Chondrocyte (in vitro differentiated cells): ENCODE results near the gene GJC1. TPM values are rescaled to one million over a fixed set of nuclear protein-coding genes. Genes with fewer than 3 reads are reported as not detected.
A peak's percentile ranks its signal among the peaks of the same experiment; 100 is the strongest.

Experiments used
- DNase-seq: peaks from one replicate; pipeline ENCODE4 v3.0.0; 2021; ENCODE audit warnings: mixed read lengths, low spot score
- H3K27ac Mint-ChIP-seq: one replicate; pipeline ENCODE4 v1.8.0; 2021; ENCODE audit warnings: mild to moderate bottlenecking, moderate library complexity, mixed read lengths; ENCODE audit not compliant: unreplicated experiment
- H3K27me3 Mint-ChIP-seq: 2 replicates; pipeline ENCODE4 v1.8.0; 2021; ENCODE audit warnings: low read depth, mixed read lengths
- H3K36me3 Mint-ChIP-seq: 2 replicates; pipeline ENCODE4 v1.8.0; 2021; ENCODE audit warnings: low read depth, mixed read lengths
- H3K4me1 Mint-ChIP-seq: 2 replicates; pipeline ENCODE4 v1.8.0; 2021; ENCODE audit warnings: low read depth, mild to moderate bottlenecking, mixed read lengths
- H3K4me3 Mint-ChIP-seq: one replicate; pipeline ENCODE4 v1.8.0; 2021; ENCODE audit warnings: mild to moderate bottlenecking, moderate library complexity, mixed read lengths; ENCODE audit not compliant: unreplicated experiment
- H3K9me3 Mint-ChIP-seq: 2 replicates; pipeline ENCODE4 v1.8.0; 2021; ENCODE audit warnings: low read depth, mixed read lengths
- total RNA-seq: library from RNA; stranded (reverse); gene quantifications from 3 replicates; pipeline ENCODE4 v1.2.1, GENCODE V29; 2021
- TF ChIP-seq, protein P1 (sequence below): fragments of 200-600 bp; sonication (generic); IDR thresholded peaks from 2 replicates; pipeline ENCODE4 v1.5.0; 2021; ENCODE audit warnings: antibody characterized with exemption, mild to moderate bottlenecking, moderate library complexity

GJC1 gene
- total RNA-seq, 1 donor from 2014 or later, result 50.5 TPM

DNA sequence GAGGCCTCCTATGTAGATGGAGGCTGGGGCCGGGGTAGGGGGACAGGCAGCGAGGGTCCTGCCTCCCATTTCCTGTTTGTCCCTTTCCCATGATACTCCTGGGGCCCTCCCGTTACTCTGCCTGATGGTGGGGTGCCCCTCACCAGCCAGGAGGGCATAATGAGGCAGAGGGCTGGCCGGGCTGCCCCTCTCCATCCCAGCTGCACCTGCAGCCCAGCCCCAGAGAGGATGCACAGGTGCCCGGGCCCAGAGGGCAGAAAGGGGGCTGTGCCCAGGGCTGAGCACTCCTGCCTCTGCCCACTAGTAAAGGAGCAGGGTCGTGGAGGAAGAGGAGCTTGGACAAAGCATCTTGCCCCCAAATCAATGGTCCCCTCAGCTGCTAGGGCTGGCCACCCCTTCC, 60.9 kb downstream of the GJC1 start:
- no peak overlapping the region for H3K4me3 Mint-ChIP-seq

DNA sequence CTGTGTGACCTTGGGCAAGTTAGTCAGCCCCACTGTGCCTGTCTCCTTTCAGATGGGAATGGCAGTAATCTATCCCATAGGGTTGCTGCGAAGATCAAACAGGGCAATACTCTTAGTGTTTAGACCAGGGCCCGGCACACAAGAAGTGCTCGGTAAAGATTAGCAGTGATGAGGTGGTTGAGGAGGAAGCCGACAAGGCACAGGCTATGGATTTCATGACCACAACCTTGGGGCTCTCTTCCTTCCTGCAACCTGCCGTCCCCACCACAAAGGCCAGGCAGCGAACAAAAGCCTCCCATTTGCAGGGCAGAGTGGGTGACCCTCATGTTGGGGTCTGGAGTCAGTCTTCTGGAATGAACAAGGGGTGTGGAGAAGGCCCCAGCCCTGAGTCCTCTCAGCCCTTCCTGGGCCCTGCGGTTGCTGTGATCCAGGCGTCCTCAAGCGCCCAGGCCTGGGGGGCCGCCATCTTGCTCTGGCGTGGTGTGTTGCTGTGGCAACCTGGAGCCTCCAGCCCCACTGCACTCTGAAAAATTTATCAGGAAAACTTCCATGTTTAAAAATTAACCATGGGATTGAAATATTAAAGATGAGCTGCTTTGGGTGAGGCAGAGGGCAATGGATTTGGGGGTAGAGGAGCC, 61.5 kb downstream of the GJC1 start:
- Mint-ChIP-seq H3K4me1 (no peaks in the 10 kb centered on the region), H3K27ac (no peak overlapping the region), H3K36me3 (no peaks in the 10 kb centered on the region), H3K9me3 (no peaks in the 10 kb centered on the region), H3K4me3 (no peak overlapping the region), H3K27me3 (peaks cover 3% of the 10 kb centered on the region)
- TF ChIP-seq, protein P1, sequence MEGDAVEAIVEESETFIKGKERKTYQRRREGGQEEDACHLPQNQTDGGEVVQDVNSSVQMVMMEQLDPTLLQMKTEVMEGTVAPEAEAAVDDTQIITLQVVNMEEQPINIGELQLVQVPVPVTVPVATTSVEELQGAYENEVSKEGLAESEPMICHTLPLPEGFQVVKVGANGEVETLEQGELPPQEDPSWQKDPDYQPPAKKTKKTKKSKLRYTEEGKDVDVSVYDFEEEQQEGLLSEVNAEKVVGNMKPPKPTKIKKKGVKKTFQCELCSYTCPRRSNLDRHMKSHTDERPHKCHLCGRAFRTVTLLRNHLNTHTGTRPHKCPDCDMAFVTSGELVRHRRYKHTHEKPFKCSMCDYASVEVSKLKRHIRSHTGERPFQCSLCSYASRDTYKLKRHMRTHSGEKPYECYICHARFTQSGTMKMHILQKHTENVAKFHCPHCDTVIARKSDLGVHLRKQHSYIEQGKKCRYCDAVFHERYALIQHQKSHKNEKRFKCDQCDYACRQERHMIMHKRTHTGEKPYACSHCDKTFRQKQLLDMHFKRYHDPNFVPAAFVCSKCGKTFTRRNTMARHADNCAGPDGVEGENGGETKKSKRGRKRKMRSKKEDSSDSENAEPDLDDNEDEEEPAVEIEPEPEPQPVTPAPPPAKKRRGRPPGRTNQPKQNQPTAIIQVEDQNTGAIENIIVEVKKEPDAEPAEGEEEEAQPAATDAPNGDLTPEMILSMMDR, result no peak
- peak; percentile 66 for DNase-seq

More for the DNA sequence above, 60.9 kb downstream of the GJC1 start:
- DNase-seq, result no peak
- Mint-ChIP-seq H3K4me1 (no peaks in the 10 kb centered on the region), H3K27ac (no peak overlapping the region), H3K9me3 (no peaks in the 10 kb centered on the region), H3K36me3 (no peaks in the 10 kb centered on the region), H3K27me3 (peaks cover 3% of the 10 kb centered on the region)
- TF ChIP-seq, protein P1, result no peak

DNA sequence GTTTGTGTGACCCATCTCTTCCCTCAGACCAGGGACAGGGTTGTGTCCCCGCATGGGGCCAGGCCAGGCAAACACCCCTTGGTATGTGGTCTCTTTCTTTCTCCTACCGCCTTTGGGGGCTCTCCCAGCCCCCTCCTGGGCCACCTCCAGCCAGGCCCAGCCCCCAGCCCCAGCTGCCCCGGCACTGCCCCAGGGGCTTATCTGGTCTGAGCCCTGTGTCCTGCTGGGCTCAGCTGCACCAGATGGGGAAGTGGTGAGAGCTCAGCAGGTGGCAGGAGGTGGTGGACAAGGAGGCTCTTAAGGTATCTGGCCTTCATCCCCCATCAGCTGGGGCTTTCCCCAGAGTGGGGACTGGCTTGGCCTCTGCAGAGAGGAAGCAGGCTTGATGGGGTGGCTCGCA, 62.6 kb downstream of the GJC1 start:
- Mint-ChIP-seq H3K4me3 (no peak overlapping the region), H3K4me1 (no peaks in the 10 kb centered on the region), H3K9me3 (no peaks in the 10 kb centered on the region), H3K36me3 (no peaks in the 10 kb centered on the region), H3K27ac (no peak overlapping the region), H3K27me3 (no peaks in the 10 kb centered on the region)
- TF ChIP-seq, protein P1, result no peak
- peak; percentile 56 for DNase-seq

DNA sequence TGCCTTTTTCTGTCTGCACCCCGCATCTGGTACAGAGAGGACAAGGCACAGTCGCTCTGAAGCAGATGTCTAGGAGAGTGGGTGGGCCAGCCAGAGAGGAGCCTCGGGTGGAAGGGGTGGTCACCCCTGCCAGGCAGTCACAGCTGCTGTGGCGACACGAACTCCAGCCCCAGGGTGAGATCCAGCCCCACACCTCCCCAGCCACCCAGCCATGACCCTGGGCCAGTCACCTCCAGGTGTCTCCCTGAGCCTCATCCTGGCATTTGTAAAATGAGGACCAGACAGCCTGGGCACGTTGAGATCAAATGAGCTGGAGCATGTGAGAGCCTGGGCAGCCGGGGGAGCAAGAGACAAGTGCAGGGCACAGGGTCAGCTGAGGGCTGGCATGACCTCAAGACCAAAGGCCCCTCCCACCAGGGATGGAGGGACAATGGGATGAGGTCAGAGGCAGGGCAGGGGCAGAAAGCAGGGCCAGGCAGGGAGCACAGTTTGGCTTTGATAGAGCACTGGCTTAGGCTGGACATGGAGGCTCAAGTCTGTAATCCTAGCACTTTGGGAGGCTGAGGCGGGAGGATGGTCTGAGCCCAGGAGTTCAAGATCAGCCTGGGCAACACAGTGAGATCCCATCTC, 63.6 kb downstream of the GJC1 start:
- Mint-ChIP-seq H3K36me3 (no peaks in the 10 kb centered on the region), H3K9me3 (no peaks in the 10 kb centered on the region), H3K27ac (no peak overlapping the region), H3K4me3 (no peak overlapping the region), H3K27me3 (no peaks in the 10 kb centered on the region), H3K4me1 (no peaks in the 10 kb centered on the region)
- TF ChIP-seq, protein P1, result no peak
- DNase-seq, result peak; percentile 71

DNA sequence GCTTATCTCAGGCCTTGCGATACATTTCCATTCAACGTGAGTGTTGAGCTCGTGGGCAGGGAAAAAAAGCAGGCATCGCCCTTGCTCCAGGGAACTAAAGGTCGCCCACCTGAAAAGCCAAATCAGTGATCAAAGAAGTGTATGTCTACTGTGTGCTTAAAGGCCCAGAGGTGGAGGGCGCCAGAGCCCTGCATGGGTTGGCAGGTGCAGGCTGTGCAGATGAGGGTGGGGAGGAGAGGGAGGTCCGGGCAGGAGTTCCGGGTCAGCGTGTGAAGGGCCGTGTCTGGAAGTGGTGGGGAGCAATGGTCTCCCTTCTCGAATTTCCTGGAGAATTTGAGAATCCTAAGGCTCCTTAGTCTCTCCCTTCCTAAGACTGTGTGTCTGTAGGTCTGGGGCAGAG, 64.1 kb downstream of the GJC1 start:
- no peak overlapping the region for H3K4me3 Mint-ChIP-seq
- no peaks in the 10 kb centered on the region for H3K27me3 Mint-ChIP-seq
- H3K9me3 Mint-ChIP-seq, result no peaks in the 10 kb centered on the region
- no peaks in the 10 kb centered on the region for H3K36me3 Mint-ChIP-seq
- H3K27ac Mint-ChIP-seq, result no peak overlapping the region
- H3K4me1 Mint-ChIP-seq, result no peaks in the 10 kb centered on the region
- DNase-seq, result peak; percentile 62
- TF ChIP-seq, protein P1, result no peak
